Measurements from ENCODE around the gene TTYH2.
A peak's percentile ranks its signal among the peaks of the same experiment; 100 is the strongest.
"Not testable (repeated sequence)": the region's sequence is repeated elsewhere in the genome, so short reads cannot be mapped to it uniquely, and the experiment has no call there.

TTYH2 gene

DNA sequence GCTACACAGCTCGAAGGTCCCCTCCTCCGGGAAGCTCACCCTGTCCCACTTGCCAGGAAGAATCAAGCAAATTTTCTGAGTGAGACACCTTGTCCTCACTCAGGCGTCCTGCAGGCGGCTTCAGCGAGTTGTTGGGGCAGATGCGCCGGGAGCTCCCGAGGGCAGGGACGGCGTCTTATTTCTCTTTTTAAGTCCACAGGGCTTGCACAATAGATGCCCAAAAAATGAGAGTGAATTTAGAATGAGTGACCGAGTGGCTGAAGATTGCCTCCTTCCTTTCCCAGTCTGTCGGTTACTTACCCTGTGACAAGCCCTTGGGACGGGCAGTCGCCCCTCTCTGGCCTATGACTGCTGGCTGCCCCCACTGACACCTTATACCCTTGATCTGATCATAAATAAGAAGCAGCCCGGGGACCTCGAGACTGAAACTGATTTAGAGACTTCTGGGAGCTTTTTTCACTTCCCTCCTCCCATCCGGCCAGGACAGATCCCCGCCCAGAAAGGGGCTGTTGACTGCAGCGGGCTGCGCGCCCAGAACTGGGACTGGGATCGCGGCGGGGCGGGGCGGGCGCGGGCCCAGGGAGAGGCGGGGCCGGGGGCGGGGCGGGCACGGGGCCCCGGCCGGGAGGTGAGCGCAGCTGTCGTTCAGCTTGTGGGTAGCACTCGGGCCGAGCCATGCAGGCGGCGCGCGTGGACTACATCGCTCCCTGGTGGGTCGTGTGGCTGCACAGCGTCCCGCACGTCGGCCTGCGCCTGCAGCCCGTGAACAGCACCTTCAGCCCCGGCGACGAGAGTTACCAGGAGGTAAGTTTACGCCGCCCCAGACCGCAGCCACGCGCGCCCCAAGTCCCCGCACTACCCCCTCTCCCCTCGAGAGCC lies at the start of gene TTYH2:
Gene TTYH2 (plus strand): TSS at position 659 of the 879 bp plus-strand sequence. CDS start 17 bp downstream, at position 676.
- DNase-seq: peak; percentile 15

DNA sequence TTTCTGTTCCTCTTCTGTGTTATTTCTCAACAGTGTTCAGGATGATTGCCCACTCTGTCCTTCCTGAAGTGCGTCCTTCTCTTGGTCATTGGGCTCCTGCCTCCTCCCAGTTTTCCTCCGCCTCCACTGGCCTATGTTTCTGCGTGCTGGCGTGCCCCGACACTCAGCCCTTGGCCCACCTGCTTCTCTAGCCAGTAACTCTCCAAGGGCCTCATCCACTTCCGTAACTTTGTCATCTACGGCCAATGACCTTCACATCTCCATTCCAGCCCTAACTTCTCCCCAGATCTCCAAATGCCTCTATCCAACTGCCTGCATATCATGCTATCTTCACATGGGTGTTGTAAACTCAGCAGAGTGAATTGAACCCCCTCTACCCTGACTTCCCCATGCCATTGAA lies 49.5 kb upstream of the TTYH2 start:
- DNase-seq: no peak

DNA sequence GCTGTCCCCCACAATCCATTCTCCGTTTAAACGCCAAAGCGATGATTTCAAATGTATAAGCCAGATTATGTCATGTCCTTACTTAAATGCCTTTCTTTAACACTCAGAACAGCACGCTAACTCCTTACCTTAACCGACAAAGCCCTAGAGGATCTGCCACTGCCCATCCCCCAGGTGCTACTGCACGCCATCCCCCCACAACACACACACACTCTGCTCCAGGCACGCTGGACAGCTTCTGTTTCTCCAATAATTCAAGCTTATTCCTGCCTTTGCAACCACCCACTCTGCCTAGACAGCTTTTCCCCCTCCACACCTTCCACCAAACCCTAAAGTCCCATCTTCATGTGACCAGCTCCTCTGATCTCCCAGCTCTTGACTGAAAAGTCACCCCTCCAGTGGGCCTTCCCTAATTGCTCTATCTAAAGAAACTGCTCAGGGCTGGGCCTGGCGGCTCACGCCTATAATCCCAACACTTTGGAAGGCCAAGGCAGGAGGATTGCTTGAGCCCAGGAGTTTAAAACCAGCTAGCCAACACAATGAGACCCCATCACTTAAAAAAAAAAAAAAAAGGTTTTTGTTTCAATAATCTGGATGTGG lies 48.8 kb upstream of the TTYH2 start:
- no peak for DNase-seq

DNA sequence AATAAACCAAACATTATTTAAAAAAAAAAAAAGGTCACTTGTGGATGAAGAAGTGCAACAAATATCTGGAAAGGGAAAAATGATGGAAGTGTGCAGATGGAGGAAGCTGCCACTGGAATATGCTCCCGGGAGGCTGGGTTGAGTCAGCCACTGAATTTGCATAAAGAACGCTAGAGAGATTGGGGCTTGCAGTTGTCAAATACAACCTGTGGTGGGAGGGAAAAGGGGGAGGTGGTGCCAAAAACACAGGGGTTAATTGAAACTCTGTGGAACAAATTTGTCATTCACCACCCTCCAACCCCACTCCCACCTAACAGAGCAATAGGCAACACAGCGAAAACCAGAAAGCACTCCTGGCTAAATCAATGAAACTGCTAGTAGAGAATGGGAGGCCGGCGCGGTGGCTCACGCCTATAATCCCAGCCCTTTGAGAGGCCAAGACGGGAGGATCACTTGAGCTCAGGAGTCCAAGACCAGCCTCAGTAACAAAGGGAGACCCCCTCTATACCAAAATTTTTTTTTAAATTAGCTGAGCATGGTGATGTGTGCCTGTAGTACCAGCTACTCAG lies 47.5 kb upstream of the TTYH2 start:
- DNase-seq: no peak

GRCh38 chr17:74170924-74171323 lies 42.4 kb upstream of the TTYH2 start:
- DNase-seq: no peak

- no peak for DNase-seq
Observed at GRCh38 chr17:74172700-74173099, 40.7 kb upstream of the TTYH2 start.

DNA sequence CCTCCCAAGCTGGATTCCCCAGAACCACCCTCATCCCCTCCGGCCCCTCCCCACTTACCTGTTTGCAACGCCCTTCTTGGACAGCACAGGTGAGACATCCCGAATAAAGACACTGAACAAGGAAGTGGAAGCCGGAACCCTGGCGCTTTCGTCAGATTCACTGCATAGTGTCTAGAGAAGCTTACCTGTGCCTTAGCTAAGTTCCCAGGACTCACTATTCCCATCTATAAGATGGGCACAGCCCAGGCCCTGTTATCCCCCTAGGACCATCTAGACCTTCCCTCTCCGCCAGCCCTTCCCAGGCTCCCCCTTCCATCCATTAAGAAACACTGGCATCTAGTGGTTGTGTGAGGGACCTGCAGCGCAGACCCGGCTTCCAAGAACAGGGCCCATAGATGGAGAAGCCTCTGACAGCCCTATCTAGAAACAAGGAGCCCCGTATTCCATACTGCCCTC lies 36.8 kb upstream of the TTYH2 start:
- DNase-seq: no peak

GRCh38 chr17:74177018-74177450 lies 36.3 kb upstream of the TTYH2 start:
- DNase-seq: no peak

DNA sequence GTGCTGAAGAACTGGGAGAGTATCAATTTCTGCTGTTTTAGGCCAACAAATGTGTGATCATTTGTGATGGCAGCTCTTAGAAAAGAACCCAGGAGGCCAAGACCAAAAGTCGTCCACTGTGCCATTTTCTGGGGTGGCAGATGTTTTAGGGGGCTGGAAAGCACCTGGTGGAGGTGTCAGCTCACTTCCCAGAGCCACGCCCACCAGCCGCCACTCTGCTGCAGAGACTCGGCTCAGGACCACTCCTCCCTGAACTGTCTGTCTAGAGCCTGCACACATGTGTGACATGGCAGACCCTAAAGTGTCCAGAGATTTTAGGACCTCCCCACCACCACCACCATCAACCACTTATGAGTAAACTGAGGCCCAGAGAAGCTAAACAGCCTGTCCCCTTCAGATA lies 33.8 kb upstream of the TTYH2 start:
- no peak for DNase-seq

DNA sequence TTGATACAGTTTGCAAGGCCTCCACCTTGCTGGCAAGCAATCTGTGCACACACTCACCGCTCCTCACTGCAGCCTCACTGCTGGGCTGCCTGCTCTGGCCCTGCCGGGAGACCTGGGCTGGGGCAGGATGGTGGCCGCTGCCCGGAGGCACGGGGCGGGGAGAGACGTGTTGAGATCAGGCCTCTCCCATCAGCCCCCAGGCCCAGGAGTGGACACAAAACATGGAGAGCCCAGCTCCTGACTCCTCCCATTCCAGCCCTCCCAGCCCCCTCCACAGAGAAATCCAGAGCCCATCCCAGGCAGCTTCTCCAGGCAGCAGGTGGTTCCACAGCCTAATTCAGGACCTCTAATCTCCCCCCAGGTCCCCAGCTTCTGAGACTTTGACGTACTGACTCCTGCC lies 33.0 kb upstream of the TTYH2 start:
- no peak for DNase-seq

- no peak for DNase-seq
Observed at GRCh38 chr17:74181341-74181740, 32.0 kb upstream of the TTYH2 start.

DNA sequence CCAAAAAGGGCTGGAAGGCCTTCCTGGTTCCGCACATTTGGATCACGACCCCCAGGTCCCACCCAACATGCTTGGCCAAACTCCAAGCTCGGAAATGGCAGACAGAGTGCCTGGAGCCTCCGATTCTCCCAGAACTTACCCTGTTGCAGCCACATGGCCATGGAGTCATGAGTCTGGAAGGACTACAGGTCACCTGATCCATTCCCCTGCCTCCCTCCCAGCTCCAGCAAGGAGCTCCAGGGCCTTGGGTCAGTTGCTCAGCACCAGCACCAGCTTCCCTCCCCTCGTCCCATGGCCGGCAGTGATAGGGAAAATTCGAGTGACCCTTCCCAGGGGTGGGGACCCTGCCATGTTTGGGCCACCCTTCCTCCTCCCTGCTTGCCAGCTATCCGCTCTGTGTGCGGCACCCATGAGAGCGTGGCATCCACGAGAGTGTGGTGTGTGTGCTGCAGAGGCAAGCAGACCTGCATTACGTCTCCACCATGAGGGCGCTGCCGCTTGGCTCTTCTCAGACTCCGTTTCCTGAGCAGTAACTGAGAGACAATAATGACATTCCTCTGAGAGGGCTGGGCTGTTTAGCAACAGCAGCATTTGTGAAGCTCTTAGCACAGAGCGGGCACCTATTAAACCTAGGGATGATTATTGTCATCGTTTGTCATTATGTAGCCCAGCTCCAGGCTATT lies 31.2 kb upstream of the TTYH2 start:
- DNase-seq: no peak

DNA sequence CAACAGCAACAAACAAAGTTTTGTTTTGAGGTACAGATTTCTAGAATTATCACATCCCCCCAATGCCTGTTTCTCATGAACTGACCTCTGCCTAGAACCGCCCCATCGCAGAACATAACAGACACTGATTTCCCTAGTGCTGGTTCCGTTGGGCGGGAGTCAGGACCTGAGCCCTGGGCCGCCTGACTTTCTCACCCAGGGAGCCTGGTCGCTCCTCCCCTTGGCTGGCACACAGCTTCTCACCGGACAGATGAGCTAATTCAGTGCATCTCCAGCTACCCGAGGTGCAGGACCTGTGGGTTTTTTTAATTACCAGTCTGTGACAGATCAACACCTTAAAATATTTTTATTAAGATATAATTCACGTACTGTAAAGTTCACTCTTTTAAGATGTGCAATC lies 30.0 kb upstream of the TTYH2 start:
- DNase-seq: no peak

DNA sequence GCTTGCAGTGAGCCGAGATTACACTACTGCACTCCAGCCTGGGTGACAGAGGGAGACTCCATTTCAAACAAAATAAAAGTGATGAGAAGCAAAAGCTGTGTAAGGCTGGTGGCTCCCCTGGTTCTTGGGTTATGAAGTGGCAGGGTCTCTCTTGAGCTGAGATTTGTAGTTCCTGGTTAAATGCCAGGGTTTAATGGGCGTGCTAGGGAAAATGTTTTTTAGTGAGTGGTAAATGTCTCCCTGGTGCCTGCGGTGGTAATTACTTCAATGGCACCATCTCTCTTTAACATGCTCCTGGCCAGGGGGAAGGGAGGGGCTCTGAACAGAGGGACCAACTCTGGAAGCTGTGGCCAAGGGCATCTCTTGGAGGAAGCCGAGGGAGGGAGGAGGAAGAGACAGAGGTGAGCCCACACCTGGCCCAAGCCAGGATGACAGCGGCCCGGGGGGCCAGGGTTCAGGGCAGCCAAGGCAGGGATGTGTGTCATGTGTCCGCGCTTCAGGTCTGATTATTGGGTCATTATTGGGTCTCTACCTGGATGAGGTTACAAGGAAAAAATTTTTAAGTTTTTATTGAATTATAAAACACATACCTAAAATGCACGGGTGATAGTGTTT lies 27.7 kb upstream of the TTYH2 start:
- peak; percentile 3 for DNase-seq

- DNase-seq: no peak
Observed at GRCh38 chr17:74186498-74186897, 26.9 kb upstream of the TTYH2 start.

- DNase-seq: no peak
Observed at GRCh38 chr17:74187761-74188160, 25.6 kb upstream of the TTYH2 start.

- not testable (repeated sequence) for DNase-seq
Observed at GRCh38 chr17:74188687-74189086, 24.7 kb upstream of the TTYH2 start.

- no peak for DNase-seq
Observed at GRCh38 chr17:74190154-74190553, 23.2 kb upstream of the TTYH2 start.

- no peak for DNase-seq
Observed at GRCh38 chr17:74190807-74191406, 22.5 kb upstream of the TTYH2 start.

- DNase-seq: peak; percentile 31
Observed at GRCh38 chr17:74192950-74193781, 20.2 kb upstream of the TTYH2 start.

DNA sequence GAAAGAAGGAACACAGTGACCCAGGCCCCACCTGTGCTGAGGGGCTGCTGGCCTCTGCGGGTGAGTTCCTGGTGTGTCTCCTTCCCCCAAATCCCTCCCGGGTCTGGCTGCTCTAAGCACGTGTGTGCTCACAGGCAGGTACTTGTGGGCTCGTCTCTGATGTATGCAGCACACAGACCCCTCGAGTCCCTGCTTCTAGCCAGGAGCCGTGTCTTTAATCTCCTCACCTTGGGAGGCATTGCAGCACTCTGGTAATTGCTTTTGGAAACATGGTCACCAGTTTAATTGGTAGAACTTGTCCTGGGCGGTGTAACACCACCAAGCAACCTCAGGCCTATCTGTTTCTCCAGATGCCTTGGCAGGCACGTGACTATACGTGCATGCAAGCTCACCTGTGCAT lies 18.7 kb upstream of the TTYH2 start:
- no peak for DNase-seq
